Left ventricle myocardium inferior (tissue), 1 donor: ENCODE results near the gene TRPM1. TPM values are rescaled to one million over a fixed set of nuclear protein-coding genes. Genes with fewer than 3 reads are reported as not detected.

ENCODE experiments used
- DNase-seq: peaks from one replicate; pipeline ENCODE4 v3.0.0-alpha.2; 2020
- H3K27ac ChIP-seq: fragments of 200-600 bp; replicated peaks from 2 replicates; pipeline ENCODE4 v1.8.0; 2021
- H3K27me3 ChIP-seq: fragments of 200-600 bp; 2 replicates; pipeline ENCODE4 v1.8.0; 2021; ENCODE audit warnings: low read depth
- H3K36me3 ChIP-seq: fragments of 200-600 bp; 2 replicates; pipeline ENCODE4 v1.8.0; 2021
- H3K4me1 ChIP-seq: fragments of 200-600 bp; 2 replicates; pipeline ENCODE4 v1.8.0; 2021
- H3K4me3 ChIP-seq: fragments of 200-600 bp; 2 replicates; pipeline ENCODE4 v1.8.0; 2021; ENCODE audit warnings: mild to moderate bottlenecking, moderate library complexity
- H3K9me3 ChIP-seq: fragments of 200-600 bp; replicated peaks from 2 replicates; pipeline ENCODE4 v1.8.0; 2021
- intact Hi-C: fragments of 100-400 bp; cut with micrococcal nuclease; formaldehyde crosslinking; loops from one replicate; pipeline ENCODE4 v1.11.0; 2022
- long read RNA-seq: library from polyadenylated mRNA; unstranded; transcript quantifications from one replicate; pipeline ENCODE4 v2.0.0, GENCODE V29; 2021
- total RNA-seq: library from RNA; stranded (reverse); fragmentation: NEBNext Ultra II Directional; extraction: Animal tissue kit (Norgen Biotek cat#: 25700); gene quantifications from one replicate; pipeline ENCODE4 v1.2.1, GENCODE V29; 2021
- TF ChIP-seq, protein P1 (sequence below): fragments of 200-600 bp; IDR thresholded peaks from 2 replicates; pipeline ENCODE4 v1.8.0; 2021; ENCODE audit warnings: antibody characterized with exemption, mild to moderate bottlenecking, borderline replicate concordance
- donor health status: DM: no; HTN: yes; CAD: no; lungs with severe emphysema.

TRPM1 gene
- not detected for total RNA-seq
- long read RNA-seq: 0 reads

DNA sequence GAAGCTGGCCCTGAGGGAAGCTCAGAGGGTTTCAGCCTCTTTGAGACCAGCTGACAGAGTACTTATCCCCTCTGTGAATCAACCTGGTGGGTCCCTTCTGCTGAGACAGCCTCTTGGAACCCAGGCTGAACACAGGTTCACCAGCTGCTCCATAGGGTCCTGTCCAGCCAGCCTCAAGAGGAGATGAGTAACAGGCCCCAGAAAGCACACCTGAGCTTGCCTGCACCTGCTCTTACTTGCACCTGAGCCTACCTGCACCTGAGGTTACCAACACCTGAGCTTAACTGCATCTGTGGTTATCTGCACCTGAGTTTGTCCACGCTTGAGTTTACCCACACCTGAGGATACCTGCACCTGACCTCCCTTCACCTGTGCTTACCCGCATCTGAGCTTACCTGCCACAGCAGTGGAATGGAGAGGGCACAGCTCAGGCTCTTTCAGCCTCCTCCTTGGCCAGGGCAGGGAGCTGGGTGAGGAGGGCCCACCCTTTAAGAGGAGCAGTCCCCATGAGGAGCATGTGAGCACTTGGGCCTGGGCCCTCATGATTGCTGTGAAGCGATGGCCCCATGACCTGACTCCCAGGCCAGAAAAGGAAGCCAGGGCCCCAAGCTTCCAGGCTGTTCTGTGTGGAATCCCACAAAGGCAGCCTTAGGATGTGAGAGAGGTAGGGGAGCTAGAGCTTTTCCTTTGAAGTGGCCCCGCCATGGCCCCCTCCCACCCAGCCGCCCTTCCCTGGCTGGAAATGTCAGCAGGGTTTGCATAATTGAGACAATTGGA, at the start of gene TRPM1:
Gene TRPM1, minus strand, starts transcription at position 464 of the 777 bp plus-strand sequence. CDS start 20,370 bp downstream, outside the sequence.
- TF ChIP-seq, protein P1, sequence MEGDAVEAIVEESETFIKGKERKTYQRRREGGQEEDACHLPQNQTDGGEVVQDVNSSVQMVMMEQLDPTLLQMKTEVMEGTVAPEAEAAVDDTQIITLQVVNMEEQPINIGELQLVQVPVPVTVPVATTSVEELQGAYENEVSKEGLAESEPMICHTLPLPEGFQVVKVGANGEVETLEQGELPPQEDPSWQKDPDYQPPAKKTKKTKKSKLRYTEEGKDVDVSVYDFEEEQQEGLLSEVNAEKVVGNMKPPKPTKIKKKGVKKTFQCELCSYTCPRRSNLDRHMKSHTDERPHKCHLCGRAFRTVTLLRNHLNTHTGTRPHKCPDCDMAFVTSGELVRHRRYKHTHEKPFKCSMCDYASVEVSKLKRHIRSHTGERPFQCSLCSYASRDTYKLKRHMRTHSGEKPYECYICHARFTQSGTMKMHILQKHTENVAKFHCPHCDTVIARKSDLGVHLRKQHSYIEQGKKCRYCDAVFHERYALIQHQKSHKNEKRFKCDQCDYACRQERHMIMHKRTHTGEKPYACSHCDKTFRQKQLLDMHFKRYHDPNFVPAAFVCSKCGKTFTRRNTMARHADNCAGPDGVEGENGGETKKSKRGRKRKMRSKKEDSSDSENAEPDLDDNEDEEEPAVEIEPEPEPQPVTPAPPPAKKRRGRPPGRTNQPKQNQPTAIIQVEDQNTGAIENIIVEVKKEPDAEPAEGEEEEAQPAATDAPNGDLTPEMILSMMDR: no peak
- intact Hi-C loops: loop anchor here (5.0 kb wide), 1 partner anchor 214 kb away; no protein-coding TSS in a partner anchor
- no peaks in the 10 kb centered on the region for H3K4me1 ChIP-seq
- H3K27ac ChIP-seq: no peak within 1 kb of the TSS
- DNase-seq: no peak
- H3K27me3 ChIP-seq: peaks cover 11% of the 10 kb centered on the region
- no peak within 1 kb of the TSS for H3K4me3 ChIP-seq
- H3K9me3 ChIP-seq: no peaks in the 10 kb centered on the region
- H3K36me3 ChIP-seq: no peaks in the 10 kb centered on the region

GRCh38 chr15:31150732-31151231, 49.3 kb upstream of the TRPM1 start:
- TF ChIP-seq, protein P1: no peak
- H3K36me3 ChIP-seq: no peaks in the 10 kb centered on the region
- no peak for DNase-seq
- H3K27me3 ChIP-seq: peaks cover 20% of the 10 kb centered on the region
- H3K9me3 ChIP-seq: no peaks in the 10 kb centered on the region
- intact Hi-C loops: no loop called here
- no peak overlapping the region for H3K4me3 ChIP-seq
- no peaks in the 10 kb centered on the region for H3K4me1 ChIP-seq
- no peak overlapping the region for H3K27ac ChIP-seq

DNA sequence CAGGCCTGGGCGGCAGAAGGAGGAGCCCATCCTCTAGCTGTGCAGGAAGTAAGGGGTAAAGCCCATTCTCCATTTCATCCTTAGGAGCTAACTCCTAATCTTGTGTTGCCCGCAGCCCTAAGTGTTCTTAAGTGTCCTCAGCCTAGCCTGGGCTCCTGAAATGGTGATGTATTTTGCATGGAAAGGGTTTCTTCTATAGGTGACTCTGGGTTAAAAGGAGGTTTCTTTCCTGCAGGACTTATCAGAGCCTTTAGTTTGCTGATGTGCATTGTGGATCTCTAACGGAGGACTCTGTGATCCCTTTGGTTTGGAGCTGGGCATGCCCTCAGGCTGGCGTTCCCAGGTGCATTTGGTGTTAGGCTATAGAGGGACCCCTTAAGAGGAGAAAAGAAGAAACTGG, 48.5 kb upstream of the TRPM1 start:
- peaks cover 20% of the 10 kb centered on the region for H3K27me3 ChIP-seq
- no peak overlapping the region for H3K4me3 ChIP-seq
- no peaks in the 10 kb centered on the region for H3K36me3 ChIP-seq
- intact Hi-C loops: no loop called here
- H3K4me1 ChIP-seq: no peaks in the 10 kb centered on the region
- no peaks in the 10 kb centered on the region for H3K9me3 ChIP-seq
- no peak for DNase-seq
- TF ChIP-seq, protein P1: no peak
- H3K27ac ChIP-seq: no peak overlapping the region

- DNase-seq: no peak
- Histone ChIP-seq H3K9me3 (no peaks in the 10 kb centered on the region), H3K4me3 (no peak overlapping the region), H3K4me1 (no peaks in the 10 kb centered on the region), H3K27me3 (peaks cover 20% of the 10 kb centered on the region), H3K27ac (no peak overlapping the region), H3K36me3 (no peaks in the 10 kb centered on the region)
- TF ChIP-seq, protein P1: no peak
- intact Hi-C loops: no loop called here
Measured at GRCh38 chr15:31149088-31149505, 47.6 kb upstream of the TRPM1 start.

GRCh38 chr15:31148297-31149087, 47.0 kb upstream of the TRPM1 start:
- Histone ChIP-seq H3K36me3 (no peaks in the 10 kb centered on the region), H3K27me3 (peaks cover 20% of the 10 kb centered on the region), H3K4me3 (no peak overlapping the region), H3K4me1 (no peaks in the 10 kb centered on the region), H3K27ac (no peak overlapping the region), H3K9me3 (no peaks in the 10 kb centered on the region)
- TF ChIP-seq, protein P1: no peak
- no peak for DNase-seq
- intact Hi-C loops: no loop called here
